ENCODE data around the gene FAM219A. TPM values are rescaled to one million over a fixed set of nuclear protein-coding genes. Genes with fewer than 3 reads are reported as not detected.
A peak's percentile ranks its signal among the peaks of the same experiment; 100 is the strongest.
"Not testable (repeated sequence)": the region's sequence is repeated elsewhere in the genome, so short reads cannot be mapped to it uniquely, and the experiment has no call there.

The FAM219A gene
- total RNA-seq, 3 donors from 2014 or later = 8.2 to 9.2 (median 9.0) TPM

DNA sequence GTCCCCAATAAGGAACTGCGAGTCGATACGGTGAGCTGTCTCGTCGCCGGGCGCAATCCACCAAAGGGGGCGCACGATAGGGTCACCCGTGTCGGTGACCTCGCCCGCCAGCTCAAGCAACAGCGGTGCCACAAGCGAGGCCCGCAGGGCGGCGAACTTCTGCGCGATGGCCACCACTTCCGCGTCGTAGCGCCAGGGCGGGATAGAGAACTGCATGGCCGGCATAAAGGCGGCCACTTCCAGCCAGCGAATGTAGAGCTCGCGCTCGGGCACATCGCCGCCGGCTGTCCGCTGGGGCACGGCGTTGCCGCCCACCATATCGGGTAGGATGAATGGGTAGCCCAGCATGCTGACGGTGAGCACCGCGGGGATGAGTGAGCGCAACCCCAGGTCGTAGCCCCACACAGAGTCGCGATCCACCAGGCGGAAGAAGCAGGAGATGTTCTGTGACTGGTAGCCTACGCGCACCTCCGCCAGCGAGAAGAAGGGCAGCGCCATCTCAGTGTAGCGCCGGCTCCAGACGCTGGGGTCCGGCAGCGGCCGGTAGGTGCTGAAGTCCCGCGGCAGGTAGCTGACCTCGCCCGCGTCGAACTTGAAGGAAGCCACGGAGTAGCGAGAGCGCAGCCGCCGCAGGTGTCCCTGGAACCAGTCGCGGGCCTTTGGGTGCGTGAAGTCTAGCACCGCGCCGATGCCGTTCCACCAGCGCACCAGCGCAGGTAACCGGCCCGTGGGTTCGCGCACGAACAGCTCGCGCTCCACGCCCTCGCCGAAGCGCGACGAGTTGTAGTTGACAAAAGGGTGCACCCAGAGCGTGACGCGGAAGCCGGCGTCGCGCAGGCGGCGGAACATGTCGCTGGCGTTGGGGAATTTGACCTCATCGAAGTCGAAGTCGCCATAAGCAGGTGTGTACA, 87.1 kb downstream of the FAM219A start:
- Histone ChIP-seq H3K9me3 (no peaks in the 10 kb centered on the region), H3K36me3 (no peaks in the 10 kb centered on the region), H3K4me1 (peaks cover 0 to 5% of the 10 kb centered on the region in 2 donors), H3K27me3 (no peaks in the 10 kb centered on the region), H3K27ac (no peak overlapping the region), H3K4me3 (peak overlapping the region in 2 of 3 donors; percentile 0 to 24)
- TF ChIP-seq, protein P1, sequence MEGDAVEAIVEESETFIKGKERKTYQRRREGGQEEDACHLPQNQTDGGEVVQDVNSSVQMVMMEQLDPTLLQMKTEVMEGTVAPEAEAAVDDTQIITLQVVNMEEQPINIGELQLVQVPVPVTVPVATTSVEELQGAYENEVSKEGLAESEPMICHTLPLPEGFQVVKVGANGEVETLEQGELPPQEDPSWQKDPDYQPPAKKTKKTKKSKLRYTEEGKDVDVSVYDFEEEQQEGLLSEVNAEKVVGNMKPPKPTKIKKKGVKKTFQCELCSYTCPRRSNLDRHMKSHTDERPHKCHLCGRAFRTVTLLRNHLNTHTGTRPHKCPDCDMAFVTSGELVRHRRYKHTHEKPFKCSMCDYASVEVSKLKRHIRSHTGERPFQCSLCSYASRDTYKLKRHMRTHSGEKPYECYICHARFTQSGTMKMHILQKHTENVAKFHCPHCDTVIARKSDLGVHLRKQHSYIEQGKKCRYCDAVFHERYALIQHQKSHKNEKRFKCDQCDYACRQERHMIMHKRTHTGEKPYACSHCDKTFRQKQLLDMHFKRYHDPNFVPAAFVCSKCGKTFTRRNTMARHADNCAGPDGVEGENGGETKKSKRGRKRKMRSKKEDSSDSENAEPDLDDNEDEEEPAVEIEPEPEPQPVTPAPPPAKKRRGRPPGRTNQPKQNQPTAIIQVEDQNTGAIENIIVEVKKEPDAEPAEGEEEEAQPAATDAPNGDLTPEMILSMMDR (IDR thresholded peaks at IDR 0.05) = no peak
- TF ChIP-seq POLR2A (IDR thresholded peaks at IDR 0.05) (no peak), POLR2AphosphoS5 (IDR thresholded peaks at IDR 0.05) (no peak)
- DNase-seq (ENCODE audit: low spot score in 2 of 2) = no peak
- intact Hi-C loops (cut with DNase I; ENCODE audit: low total_unique reads) = no loop called here

DNA sequence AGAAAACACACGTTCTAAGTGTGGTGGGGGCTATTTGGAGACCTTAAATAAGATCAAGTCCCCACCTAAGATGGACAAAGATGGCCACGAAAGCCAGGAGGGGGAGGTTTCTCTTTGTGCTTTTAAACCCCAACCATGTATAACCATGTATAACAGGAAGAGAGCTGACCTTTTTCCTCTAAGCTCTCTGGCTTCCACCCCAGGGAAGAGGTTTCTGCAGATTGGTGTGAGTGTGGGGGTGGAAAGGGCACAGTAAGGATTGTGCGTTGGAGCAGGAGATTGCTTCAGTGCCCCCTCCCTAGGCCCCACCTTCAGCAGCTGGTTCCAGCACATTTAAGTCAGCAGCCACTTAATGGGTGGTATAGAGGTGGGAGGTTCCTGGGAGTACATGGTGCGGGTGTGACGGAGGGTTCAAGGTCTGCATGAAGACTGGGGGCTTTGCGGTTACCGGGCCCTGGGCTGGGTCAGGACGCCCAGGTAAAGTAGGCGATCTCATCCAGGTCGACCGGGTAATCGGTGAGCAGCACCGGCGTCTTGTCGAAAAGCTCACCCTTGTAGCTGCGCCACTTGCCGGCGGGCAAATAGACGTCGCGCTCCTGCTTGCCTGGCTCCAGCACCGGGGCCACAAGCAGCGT, 87.9 kb downstream of the FAM219A start:
- Histone ChIP-seq H3K4me3 (peak overlapping the region in 1 of 3 donors; percentile 24), H3K27me3 (no peaks in the 10 kb centered on the region), H3K36me3 (no peaks in the 10 kb centered on the region), H3K9me3 (no peaks in the 10 kb centered on the region), H3K4me1 (peaks cover 0 to 5% of the 10 kb centered on the region in 2 donors), H3K27ac (no peak overlapping the region)
- TF ChIP-seq POLR2A (IDR thresholded peaks at IDR 0.05) = no peak
- no peak for TF ChIP-seq POLR2AphosphoS5 (IDR thresholded peaks at IDR 0.05)
- TF ChIP-seq, protein P1 (IDR thresholded peaks at IDR 0.05) = no peak
- intact Hi-C loops (cut with DNase I; ENCODE audit: low total_unique reads) = no loop called here
- DNase-seq (ENCODE audit: low spot score in 2 of 2) = no peak

DNA sequence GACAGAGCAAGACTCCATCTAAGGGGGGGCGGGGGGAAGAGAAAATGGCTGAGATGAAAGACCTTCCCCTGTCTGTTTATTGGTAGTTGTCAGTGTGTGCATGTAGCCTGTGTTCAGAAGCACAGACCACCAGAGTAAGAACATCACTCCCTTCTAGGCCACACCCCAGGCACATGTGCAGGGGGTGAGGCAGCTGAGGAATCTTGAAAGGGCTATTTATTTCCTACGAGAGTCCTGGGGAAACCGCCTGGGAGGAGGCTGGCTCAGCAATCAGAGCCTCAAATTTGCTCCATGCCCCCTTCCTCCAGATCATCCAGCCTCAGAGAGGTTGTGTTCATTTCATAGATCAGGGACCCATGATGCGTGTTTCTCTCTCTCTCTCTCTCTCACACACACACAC, 88.7 kb downstream of the FAM219A start:
- Histone ChIP-seq H3K27me3 (no peaks in the 10 kb centered on the region), H3K36me3 (no peaks in the 10 kb centered on the region)
- DNase-seq (ENCODE audit: low spot score in 2 of 2) = no peak

DNA sequence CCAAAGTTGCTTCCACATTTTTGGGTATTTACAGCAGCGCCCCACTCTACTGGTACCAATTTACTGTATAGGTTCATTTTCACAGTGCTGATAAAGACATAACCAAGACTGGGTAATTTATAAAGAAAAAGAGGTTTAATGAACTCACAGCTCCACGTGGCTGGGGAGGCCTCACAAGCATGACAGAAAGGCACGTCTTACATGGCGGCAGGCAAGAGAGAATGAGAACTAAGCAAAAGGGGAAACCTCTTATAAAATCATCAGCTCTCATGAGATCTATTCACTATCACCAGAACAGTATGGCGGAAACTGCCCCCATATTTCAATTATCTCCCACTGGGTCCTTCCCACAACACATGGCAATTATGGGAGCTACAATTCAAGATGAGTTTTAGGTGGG, 89.6 kb downstream of the FAM219A start:
- H3K27me3 ChIP-seq; H3K4me3 ChIP-seq; H3K27ac ChIP-seq; intact Hi-C loops (cut with DNase I; ENCODE audit: low total_unique reads); H3K9me3 ChIP-seq; H3K36me3 ChIP-seq; H3K4me1 ChIP-seq; DNase-seq (ENCODE audit: low spot score in 2 of 2): not testable (repeated sequence)

More for the DNA sequence above, 88.7 kb downstream of the FAM219A start:
- no peaks in the 10 kb centered on the region for H3K9me3 ChIP-seq
- H3K4me3 ChIP-seq = no peak overlapping the region
- no peak overlapping the region for H3K27ac ChIP-seq
- TF ChIP-seq POLR2A (IDR thresholded peaks at IDR 0.05) (no peak), POLR2AphosphoS5 (IDR thresholded peaks at IDR 0.05) (no peak)
- TF ChIP-seq, protein P1 (IDR thresholded peaks at IDR 0.05) = no peak
- no peaks in the 10 kb centered on the region for H3K4me1 ChIP-seq
- intact Hi-C loops (cut with DNase I; ENCODE audit: low total_unique reads) = no loop called here

DNA sequence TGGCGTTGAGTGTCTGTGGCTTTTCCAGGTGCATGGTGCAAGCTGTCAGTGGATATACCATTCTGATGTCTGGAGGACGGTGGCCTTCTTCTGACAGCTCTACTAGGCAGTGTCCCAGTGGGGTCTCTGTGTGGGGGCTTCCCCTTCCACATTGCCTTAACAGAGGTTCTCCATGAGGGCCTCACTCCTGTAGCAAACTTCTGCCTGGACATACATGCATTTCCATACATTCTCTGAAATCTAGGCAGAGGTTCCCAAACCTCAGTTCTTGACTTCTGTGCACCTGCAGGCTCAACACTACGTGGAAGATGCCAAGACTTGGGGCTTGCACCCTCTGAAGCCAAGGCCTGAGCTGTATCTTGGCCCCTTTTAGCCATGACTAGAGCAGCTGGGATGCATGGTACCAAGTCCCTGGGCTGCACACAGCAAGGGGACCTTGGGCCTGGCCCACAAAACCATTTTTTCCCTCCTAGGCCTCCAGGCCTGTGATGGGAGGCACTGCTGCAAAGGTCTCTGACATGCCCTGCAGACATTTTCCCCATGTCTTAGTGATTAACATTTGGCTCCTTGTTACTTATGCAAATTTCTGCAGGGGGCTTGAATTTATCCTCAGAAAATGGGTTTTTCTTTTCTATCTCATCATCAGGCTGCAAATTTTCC, 90.5 kb downstream of the FAM219A start:
- H3K9me3 ChIP-seq; H3K27ac ChIP-seq; H3K4me3 ChIP-seq; H3K27me3 ChIP-seq; DNase-seq (ENCODE audit: low spot score in 2 of 2); H3K4me1 ChIP-seq; H3K36me3 ChIP-seq; intact Hi-C loops (cut with DNase I; ENCODE audit: low total_unique reads): not testable (repeated sequence)

DNA sequence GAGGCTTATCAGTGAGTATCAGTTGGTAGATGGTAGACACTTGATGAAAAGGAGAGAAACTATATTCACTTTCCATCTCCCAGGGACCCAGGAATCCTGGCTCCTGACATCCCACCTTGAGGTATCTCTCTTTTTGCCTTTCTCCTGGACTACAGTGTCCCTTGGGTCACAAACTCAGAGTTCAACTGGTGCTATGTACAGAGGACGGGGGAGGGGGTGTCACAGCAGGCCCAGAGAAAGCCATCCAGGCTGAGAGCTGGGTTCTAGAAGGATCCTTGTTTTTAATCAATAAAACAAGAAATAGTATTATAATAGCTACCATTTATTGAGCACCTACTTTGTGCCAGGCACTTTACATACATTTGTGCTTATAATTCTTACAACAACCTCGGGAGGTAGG, 92.0 kb downstream of the FAM219A start:
- TF ChIP-seq POLR2A (IDR thresholded peaks at IDR 0.05) = no peak
- intact Hi-C loops (cut with DNase I; ENCODE audit: low total_unique reads) = no loop called here
- no peaks in the 10 kb centered on the region for H3K36me3 ChIP-seq
- no peak overlapping the region for H3K4me3 ChIP-seq
- no peak for DNase-seq (ENCODE audit: low spot score in 2 of 2)
- no peak overlapping the region for H3K27ac ChIP-seq
- no peaks in the 10 kb centered on the region for H3K4me1 ChIP-seq
- H3K9me3 ChIP-seq = no peaks in the 10 kb centered on the region
- H3K27me3 ChIP-seq = no peaks in the 10 kb centered on the region

All from breast epithelium (tissue), 4 donors.